Measurements from ENCODE around the gene CRB2.

DNA sequence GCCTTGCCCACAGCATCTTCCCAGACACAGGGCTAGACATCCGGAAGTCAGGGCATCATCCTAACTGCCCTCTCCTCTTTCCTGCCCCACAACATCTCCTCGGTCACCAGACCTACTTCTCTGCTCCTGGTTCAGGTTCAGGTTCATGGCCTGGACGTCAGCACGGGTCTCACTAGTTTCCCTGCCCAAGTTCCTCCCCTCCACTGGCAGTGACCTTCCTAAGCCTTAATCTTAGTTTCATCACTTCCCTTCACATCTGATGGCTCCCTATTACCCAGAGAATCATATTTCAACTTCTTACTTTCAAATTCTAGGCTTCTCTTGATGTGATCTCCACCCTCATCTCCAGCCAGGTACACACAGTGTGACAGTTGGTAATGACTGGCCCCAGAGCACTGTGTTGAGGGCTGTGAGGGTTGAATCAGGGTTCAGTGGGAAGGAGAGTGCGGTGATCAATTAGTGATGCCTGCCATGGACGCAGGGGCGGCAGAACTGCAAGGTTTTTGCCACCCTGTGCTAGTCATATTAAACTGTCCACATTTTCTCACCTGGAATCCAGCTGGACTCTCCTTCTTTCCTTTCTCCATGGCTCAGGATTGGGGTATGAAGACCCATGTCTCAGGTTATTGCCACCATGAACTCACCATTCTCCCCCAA lies 34.3 kb upstream of the CRB2 start:
- no peak for TF ChIP-seq FOXK2 (IDR thresholded peaks at IDR 0.05)
- TF ChIP-seq FOXM1 (IDR thresholded peaks at IDR 0.05; ENCODE audit: borderline replicate concordance): no peak
- no peak for TF ChIP-seq ELF4 (IDR thresholded peaks at IDR 0.05)
- no peak for TF ChIP-seq HDGF (IDR thresholded peaks at IDR 0.05; ENCODE audit: borderline replicate concordance)
